BLaER1 (cell line): Measurements from ENCODE around the gene CES2.
"Not testable (repeated sequence)": the region's sequence is repeated elsewhere in the genome, so short reads cannot be mapped to it uniquely, and the experiment has no call there.

ENCODE experiments used
- H3K27ac ChIP-seq: shearing (Covaris generic); formaldehyde crosslinking; 2 replicates; pipeline ENCODE4 v1.8.1; 2022
- H3K27me3 ChIP-seq: shearing (Covaris generic); formaldehyde crosslinking; 2 replicates; pipeline ENCODE4 v1.8.1; 2022
- H3K36me3 ChIP-seq: shearing (Covaris generic); formaldehyde crosslinking; 2 replicates; pipeline ENCODE4 v1.8.1; 2022
- H3K4me1 ChIP-seq: shearing (Covaris generic); formaldehyde crosslinking; 2 replicates; pipeline ENCODE4 v1.8.1; 2022
- H3K4me2 ChIP-seq: shearing (Covaris generic); formaldehyde crosslinking; 2 replicates; pipeline ENCODE4 v1.8.1; 2022
- H3K4me3 ChIP-seq: shearing (Covaris generic); formaldehyde crosslinking; 2 replicates; pipeline ENCODE4 v1.8.1; 2022
- H3K9ac ChIP-seq: shearing (Covaris generic); formaldehyde crosslinking; 2 replicates; pipeline ENCODE4 v1.8.1; 2022
- H3K9me3 ChIP-seq: shearing (Covaris generic); formaldehyde crosslinking; 2 replicates; pipeline ENCODE4 v1.8.1; 2022
- H4K20me1 ChIP-seq: shearing (Covaris generic); formaldehyde crosslinking; 2 replicates; pipeline ENCODE4 v1.8.1; 2022
- Cebpa-rat ChIP-seq: shearing (Covaris generic); IDR thresholded peaks from 2 replicates; pipeline ENCODE4 v1.8.1; 2022

The CES2 gene

DNA sequence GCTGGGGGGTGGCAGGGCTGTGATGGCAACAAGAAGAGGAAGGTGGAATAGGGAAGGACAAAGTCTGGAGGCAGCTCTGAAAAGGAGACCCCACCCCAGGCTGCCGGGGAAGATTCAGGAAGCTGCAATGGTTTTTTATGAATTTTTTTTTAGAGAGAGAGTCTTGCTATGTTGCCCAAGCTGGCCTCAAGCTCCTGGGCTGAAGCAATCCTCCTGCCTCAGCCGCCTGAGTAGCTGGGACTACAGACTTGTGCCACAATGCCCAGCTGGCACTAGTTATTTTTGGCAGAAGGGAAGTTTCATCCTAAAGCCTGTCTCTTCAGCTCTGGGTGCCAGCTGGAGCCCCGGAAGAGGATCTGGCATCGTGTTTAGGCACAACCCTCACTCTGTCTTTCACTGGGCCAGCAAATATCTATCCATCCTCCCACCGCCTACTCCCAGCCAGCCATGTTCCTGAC, 24.4 kb downstream of the CES2 start:
- Histone ChIP-seq H3K4me2 (peak overlapping the region; percentile 73), H3K27me3 (no peaks in the 10 kb centered on the region), H3K4me3 (no peak overlapping the region), H3K9ac (no peak overlapping the region), H3K9me3 (no peaks in the 10 kb centered on the region), H3K36me3 (no peaks in the 10 kb centered on the region), H4K20me1 (no peaks in the 10 kb centered on the region), H3K27ac (peak overlapping the region; percentile 27; the same call in 1 of the 2 replicates), H3K4me1 (peaks cover 42% of the 10 kb centered on the region)
- no peak for TF ChIP-seq Cebpa-rat

DNA sequence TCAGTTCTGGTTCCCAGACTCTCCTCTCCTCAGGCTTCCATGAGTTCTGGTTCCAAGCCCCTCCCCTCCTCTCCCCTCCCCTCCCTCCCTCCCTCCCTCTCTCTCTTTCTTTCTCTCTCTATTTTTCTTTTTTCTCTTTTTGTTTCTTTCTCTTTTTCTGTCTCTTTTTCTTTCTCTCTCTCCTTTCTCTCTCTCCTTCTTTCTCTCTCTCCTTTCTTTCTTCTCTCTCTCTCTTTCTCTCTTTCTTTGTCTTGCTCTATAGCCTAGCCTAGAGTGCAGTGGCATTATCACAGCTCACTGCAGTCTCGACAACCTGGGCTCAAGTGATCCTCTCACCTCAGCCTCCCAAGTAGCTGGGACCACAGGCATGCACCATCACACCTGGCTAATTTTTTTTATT, 25.0 kb downstream of the CES2 start:
- Histone ChIP-seq H3K27ac (peak overlapping the region; percentile 27; the same call in 1 of the 2 replicates), H4K20me1 (no peaks in the 10 kb centered on the region), H3K4me2 (peak overlapping the region; percentile 73; the same call in 1 of the 2 replicates), H3K9me3 (no peaks in the 10 kb centered on the region), H3K4me1 (peaks cover 42% of the 10 kb centered on the region), H3K27me3 (no peaks in the 10 kb centered on the region), H3K36me3 (no peaks in the 10 kb centered on the region), H3K4me3 (no peak overlapping the region), H3K9ac (no peak overlapping the region)
- TF ChIP-seq Cebpa-rat: no peak

DNA sequence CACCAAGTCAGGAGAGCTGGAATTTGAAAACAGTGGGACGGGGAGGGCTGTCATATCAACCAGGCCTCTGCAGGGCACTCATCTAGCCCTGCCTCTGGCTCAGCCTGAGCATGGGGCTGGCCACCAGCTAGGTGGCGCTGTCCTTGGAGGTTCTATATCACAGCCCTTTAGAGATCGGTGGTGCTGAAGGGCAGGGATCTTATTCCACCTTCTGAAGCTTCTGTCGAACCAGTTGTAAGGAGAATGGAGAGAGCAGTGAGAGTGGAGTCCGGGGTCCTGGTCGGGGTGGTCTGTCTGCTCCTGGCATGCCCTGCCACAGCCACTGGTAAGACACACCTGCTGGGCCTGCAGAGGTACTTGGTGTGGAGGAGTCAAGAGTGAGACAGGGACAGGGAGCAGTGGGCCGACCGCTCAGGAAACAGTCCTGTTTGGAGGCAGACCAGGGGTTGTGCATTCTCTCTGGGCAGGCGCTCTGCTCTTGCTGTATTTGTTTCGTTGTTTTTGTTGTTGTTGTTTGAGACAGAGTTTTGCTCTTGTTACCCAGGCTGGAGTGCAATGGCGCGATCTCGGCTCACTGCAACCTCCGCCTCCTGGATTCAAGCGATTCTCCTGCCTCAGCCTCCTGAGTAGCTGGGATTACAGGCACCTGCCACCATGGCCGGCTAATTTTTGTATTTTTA, 25.9 kb downstream of the CES2 start, which contains the start of gene CES3:
Gene CES3 (plus strand): TSS at position 202 of the 680 bp plus-strand sequence. CDS start 42 bp downstream, at position 244.
- Histone ChIP-seq H3K4me1 (peaks cover 42% of the 10 kb centered on the region), H3K9ac (0 out of 2 replicates have a peak within 1 kb of the TSS, but pooled peaks have one; percentile 31), H4K20me1 (no peaks in the 10 kb centered on the region), H3K27me3 (no peaks in the 10 kb centered on the region), H3K4me3 (no peak within 1 kb of the TSS), H3K36me3 (no peaks in the 10 kb centered on the region), H3K4me2 (peak within 1 kb of the TSS; percentile 73), H3K9me3 (no peaks in the 10 kb centered on the region), H3K27ac (peak within 1 kb of the TSS; percentile 66)
- TF ChIP-seq Cebpa-rat: no peak

DNA sequence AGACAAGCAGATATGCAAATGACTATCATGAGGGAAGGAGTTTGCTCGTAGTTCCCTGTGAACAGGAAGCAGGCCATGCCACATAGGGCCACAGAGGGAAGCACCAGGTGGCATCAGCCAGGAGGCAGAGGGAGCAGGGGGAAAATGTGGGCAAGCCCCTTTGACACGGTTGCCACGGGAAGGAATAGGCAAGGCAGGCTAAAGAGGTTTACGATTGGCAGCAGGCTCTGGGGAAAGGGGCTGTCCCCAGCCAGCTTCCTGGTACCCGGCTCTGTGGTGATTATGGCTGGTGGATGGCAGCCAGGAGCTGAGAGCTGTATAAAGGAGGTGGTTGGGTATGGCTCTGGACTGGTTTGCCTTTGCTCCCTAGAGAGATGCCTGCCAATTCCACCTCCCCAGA, 26.6 kb downstream of the CES2 start:
- H3K27me3 ChIP-seq: no peaks in the 10 kb centered on the region
- no peak for TF ChIP-seq Cebpa-rat
- no peaks in the 10 kb centered on the region for H3K9me3 ChIP-seq
- peak overlapping the region; percentile 66 for H3K27ac ChIP-seq
- H3K4me1 ChIP-seq: peaks cover 42% of the 10 kb centered on the region
- H4K20me1 ChIP-seq: no peaks in the 10 kb centered on the region
- no peaks in the 10 kb centered on the region for H3K36me3 ChIP-seq
- no peak overlapping the region for H3K4me3 ChIP-seq
- H3K4me2 ChIP-seq: peak overlapping the region; percentile 71
- H3K9ac ChIP-seq: 0 out of 2 replicates have a peak overlapping the region, but pooled peaks have one; percentile 31

DNA sequence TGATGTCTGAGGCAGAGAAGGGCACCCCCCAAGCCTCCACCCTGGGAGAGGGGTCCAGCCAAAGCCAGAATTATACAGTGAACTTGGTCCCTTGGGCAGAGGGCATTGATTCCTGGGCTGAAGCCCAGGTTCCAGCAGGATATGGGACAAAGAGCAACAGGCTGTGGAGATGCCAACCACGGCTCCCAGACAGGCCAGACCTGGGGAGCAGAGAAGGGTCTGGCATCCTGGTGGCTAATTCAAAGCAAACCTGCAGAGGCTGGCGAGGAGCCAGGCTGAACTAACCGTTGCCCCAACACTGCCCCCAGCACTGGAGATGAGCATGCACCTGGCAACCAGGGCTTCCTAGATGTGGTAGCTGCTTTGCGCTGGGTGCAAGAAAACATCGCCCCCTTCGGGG, 28.7 kb downstream of the CES2 start:
- H3K27ac ChIP-seq: no peak overlapping the region
- no peaks in the 10 kb centered on the region for H3K36me3 ChIP-seq
- no peaks in the 10 kb centered on the region for H3K9me3 ChIP-seq
- peaks cover 35% of the 10 kb centered on the region for H3K4me1 ChIP-seq
- no peaks in the 10 kb centered on the region for H4K20me1 ChIP-seq
- H3K27me3 ChIP-seq: no peaks in the 10 kb centered on the region
- TF ChIP-seq Cebpa-rat: no peak
- H3K4me2 ChIP-seq: no peak overlapping the region
- H3K4me3 ChIP-seq: no peak overlapping the region
- H3K9ac ChIP-seq: no peak overlapping the region

DNA sequence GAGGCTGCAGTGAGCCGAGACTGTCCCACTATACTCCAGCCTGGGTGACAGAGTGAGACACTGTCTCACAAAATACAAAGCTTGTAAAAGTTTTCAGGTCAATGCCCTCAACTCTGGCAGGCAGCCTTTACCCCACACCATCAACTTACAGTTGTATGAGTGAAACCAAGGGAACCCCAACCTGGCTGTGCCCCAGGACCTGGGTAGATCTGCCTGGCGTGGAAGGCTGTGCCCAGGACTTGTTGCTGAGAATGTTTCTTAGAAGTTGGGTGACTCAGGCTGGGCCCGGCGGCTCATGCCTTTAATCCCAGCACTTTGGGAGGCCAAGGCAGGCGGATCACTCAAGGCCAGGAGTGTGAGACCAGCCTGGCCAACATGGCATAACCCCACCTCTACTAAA, 33.5 kb downstream of the CES2 start:
- H3K4me2 ChIP-seq: no peak overlapping the region
- H3K27me3 ChIP-seq: no peaks in the 10 kb centered on the region
- no peak for TF ChIP-seq Cebpa-rat
- H3K4me1 ChIP-seq: no peaks in the 10 kb centered on the region
- H3K9me3 ChIP-seq: no peaks in the 10 kb centered on the region
- H3K27ac ChIP-seq: no peak overlapping the region
- no peaks in the 10 kb centered on the region for H3K36me3 ChIP-seq
- no peaks in the 10 kb centered on the region for H4K20me1 ChIP-seq
- no peak overlapping the region for H3K4me3 ChIP-seq
- no peak overlapping the region for H3K9ac ChIP-seq

DNA sequence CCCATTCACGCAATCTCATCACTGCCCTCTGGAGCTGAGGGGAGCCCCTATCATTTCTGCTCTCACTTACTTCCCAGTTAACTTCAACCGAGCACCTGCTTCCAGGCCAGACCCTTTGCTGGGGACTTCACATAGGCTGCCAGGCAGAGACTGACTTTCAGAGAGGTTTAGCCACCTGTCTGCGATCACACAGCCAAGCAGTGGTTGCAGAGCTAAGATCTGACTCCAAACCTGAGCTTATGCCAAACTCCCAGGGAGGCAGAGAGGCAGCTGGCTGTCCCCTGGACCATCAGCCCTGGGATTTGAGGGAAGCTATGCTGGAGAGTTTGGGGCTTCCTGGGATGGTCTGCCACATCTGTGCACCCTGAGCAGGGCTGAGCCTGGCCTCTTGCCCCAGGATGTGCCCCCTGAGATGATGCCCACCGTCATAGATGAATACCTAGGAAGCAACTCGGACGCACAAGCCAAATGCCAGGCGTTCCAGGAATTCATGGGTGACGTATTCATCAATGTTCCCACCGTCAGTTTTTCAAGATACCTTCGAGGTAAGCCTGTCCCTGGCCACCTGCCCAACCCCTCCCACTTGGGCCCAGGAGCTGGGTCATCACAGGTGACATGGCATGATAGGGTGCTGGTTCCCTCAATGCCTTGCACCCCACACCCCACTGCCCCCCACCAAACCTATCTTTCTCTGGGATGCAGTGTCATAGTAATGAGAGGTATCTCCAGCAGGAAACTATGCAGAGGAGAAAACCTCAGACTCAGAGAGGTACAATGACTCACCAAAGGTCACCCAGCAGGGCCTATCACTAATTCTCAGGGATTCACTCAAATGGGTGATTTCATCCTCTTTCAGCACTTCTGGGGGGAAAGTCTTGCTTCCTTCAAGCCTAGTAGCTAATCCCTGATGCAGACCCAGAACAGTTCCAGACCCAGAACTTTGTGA, 35.7 kb downstream of the CES2 start:
- TF ChIP-seq Cebpa-rat: no peak
- H3K9ac ChIP-seq: no peak overlapping the region
- H3K27ac ChIP-seq: no peak overlapping the region
- H3K4me2 ChIP-seq: no peak overlapping the region
- H4K20me1 ChIP-seq: no peaks in the 10 kb centered on the region
- no peaks in the 10 kb centered on the region for H3K36me3 ChIP-seq
- no peaks in the 10 kb centered on the region for H3K27me3 ChIP-seq
- H3K4me3 ChIP-seq: no peak overlapping the region
- H3K4me1 ChIP-seq: peaks cover 9% of the 10 kb centered on the region; the same call in 1 of the 2 replicates
- H3K9me3 ChIP-seq: no peaks in the 10 kb centered on the region

DNA sequence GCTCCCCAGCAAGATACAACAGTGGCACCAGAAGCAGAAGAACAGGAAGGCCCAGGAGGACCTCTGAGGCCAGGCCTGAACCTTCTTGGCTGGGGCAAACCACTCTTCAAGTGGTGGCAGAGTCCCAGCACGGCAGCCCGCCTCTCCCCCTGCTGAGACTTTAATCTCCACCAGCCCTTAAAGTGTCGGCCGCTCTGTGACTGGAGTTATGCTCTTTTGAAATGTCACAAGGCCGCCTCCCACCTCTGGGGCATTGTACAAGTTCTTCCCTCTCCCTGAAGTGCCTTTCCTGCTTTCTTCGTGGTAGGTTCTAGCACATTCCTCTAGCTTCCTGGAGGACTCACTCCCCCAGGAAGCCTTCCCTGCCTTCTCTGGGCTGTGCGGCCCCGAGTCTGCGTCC, 37.7 kb downstream of the CES2 start:
- no peak for TF ChIP-seq Cebpa-rat
- Histone ChIP-seq H3K27me3 (no peaks in the 10 kb centered on the region), H3K4me2 (no peak overlapping the region), H4K20me1 (no peaks in the 10 kb centered on the region), H3K4me3 (no peak overlapping the region), H3K27ac (no peak overlapping the region), H3K4me1 (peaks cover 27% of the 10 kb centered on the region), H3K9ac (no peak overlapping the region), H3K36me3 (no peaks in the 10 kb centered on the region), H3K9me3 (no peaks in the 10 kb centered on the region)

DNA sequence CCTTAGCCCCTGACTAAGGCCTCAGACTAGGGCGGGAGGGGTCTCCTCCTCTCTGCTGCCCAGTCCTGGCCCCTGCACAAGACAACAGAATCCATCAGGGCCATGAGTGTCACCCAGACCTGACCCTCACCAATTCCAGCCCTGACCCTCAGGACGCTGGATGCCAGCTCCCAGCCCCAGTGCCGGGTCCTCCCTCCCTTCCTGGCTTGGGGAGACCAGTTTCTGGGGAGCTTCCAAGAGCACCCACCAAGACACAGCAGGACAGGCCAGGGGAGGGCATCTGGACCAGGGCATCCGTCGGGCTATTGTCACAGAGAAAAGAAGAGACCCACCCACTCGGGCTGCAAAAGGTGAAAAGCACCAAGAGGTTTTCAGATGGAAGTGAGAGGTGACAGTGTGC, 38.4 kb downstream of the CES2 start:
- Histone ChIP-seq H3K4me3 (no peak overlapping the region), H3K4me2 (no peak overlapping the region), H3K9ac (no peak overlapping the region), H4K20me1 (no peaks in the 10 kb centered on the region), H3K36me3 (no peaks in the 10 kb centered on the region), H3K4me1 (peaks cover 35% of the 10 kb centered on the region), H3K27ac (no peak overlapping the region), H3K27me3 (no peaks in the 10 kb centered on the region), H3K9me3 (no peaks in the 10 kb centered on the region)
- no peak for TF ChIP-seq Cebpa-rat

DNA sequence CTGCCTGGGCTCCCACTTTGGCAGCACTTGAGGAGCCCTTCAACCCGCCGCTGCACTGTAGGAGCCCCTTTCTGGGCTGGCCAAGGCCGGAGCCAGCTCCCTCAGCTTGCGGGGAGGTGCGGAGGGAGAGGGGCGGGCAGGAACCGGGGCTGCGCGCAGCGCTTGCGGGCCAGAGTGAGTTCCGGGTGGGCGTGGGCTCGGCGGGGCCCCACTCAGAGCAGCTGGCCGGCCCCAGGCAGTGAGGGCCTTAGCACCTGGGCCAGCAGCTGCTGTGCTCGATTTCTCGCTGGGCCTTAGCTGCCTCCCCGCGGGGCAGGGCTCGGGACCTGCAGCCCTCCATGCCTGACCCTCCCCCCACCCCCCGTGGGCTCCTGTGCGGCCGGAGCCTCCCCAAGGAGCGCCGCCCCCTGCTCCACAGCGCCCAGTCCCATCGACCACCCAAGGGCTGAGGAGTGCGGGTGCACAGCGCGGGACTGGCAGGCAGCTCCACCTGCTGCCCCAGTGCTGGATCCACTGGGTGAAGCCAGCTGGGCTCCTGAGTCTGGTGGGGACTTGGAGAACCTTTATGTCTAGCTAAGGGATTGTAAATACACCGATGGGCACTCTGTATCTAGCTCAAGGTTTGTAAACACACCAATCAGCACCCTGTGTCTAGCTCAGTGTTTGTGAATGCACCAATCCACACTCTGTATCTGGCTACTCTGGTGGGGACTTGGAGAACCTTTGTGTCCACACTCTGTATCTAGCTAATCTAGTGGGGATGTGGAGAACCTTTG, 39.0 kb downstream of the CES2 start:
- not testable (repeated sequence) for H4K20me1 ChIP-seq, H3K9ac ChIP-seq, H3K4me3 ChIP-seq, H3K9me3 ChIP-seq, H3K36me3 ChIP-seq, H3K27ac ChIP-seq, H3K4me2 ChIP-seq, H3K27me3 ChIP-seq
- H3K4me1 ChIP-seq: peaks cover 39% of the 10 kb centered on the region

DNA sequence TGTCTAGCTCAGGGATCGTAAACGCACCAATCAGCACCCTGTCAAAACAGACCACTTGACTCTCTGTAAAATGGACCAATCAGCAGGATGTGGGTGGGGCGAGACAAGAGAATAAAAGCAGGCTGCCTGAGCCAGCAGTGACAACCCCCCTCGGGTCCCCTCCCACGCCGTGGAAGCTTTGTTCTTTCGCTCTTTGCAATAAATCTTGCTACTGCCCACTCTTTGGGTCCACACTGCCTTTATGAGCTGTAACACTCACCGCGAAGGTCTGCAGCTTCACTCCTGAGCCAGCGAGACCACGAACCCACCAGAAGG, 39.6 kb downstream of the CES2 start:
- H3K4me2 ChIP-seq, H4K20me1 ChIP-seq, H3K9ac ChIP-seq, H3K36me3 ChIP-seq, H3K4me3 ChIP-seq, H3K27ac ChIP-seq, H3K9me3 ChIP-seq, H3K27me3 ChIP-seq: not testable (repeated sequence)
- peaks cover 39% of the 10 kb centered on the region for H3K4me1 ChIP-seq
